ENCODE results near the gene AOAH. TPM values are rescaled to one million over a fixed set of nuclear protein-coding genes. Genes with fewer than 3 reads are reported as not detected.

Gene AOAH
- total RNA-seq, 6 experiments from 2014 or later: not detected

DNA sequence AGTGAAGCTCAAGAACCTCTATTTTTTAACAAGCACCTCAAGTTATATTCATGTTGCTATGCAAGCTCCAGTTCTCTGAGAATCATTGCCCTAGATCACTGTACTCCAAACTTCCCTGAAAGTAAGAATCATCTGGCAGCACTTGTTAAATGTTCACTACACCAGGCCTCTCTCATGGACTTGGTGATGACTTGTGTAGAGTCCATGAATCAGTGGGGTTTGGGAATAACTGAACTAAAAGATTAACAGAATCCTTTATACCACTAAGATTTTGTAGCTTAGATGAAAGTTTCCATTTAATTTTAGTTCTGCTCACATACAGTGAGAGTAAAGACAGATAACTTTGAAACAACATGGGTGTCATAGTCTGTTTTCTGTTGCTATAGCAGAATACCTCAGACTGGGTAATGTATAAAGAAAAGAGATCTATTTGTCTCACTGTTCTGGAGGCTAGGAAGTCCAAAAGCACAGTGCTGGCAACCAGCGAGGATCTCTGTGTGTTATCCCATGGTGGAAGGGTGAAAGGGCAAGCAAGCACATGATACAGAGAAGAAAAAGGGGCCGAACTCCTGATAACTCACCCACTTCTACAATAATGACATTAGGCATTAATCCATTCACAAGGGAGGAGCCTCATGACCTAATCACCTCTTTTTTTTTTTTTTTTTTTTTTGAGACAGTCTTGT, 27.9 kb upstream of the AOAH start:
- H3K4me1 Mint-ChIP-seq (ENCODE audit: low read depth): no peaks in the 10 kb centered on the region
- no peak overlapping the region for H3K4me3 Mint-ChIP-seq
- TF ChIP-seq, protein P1, sequence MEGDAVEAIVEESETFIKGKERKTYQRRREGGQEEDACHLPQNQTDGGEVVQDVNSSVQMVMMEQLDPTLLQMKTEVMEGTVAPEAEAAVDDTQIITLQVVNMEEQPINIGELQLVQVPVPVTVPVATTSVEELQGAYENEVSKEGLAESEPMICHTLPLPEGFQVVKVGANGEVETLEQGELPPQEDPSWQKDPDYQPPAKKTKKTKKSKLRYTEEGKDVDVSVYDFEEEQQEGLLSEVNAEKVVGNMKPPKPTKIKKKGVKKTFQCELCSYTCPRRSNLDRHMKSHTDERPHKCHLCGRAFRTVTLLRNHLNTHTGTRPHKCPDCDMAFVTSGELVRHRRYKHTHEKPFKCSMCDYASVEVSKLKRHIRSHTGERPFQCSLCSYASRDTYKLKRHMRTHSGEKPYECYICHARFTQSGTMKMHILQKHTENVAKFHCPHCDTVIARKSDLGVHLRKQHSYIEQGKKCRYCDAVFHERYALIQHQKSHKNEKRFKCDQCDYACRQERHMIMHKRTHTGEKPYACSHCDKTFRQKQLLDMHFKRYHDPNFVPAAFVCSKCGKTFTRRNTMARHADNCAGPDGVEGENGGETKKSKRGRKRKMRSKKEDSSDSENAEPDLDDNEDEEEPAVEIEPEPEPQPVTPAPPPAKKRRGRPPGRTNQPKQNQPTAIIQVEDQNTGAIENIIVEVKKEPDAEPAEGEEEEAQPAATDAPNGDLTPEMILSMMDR (IDR thresholded peaks at IDR 0.05): no peak
- no peak overlapping the region for H3K27ac Mint-ChIP-seq
- DNase-seq: no peak
- H3K27me3 Mint-ChIP-seq (ENCODE audit: insufficient read depth): no peaks in the 10 kb centered on the region; the same call in 1 of the 2 replicates
- peaks cover 52% of the 10 kb centered on the region for H3K9me3 Mint-ChIP-seq
- H3K36me3 Mint-ChIP-seq (ENCODE audit: low read depth): no peaks in the 10 kb centered on the region

- Mint-ChIP-seq H3K4me3 (no peak overlapping the region), H3K4me1 (ENCODE audit: low read depth) (no peaks in the 10 kb centered on the region), H3K9me3 (peaks cover 58% of the 10 kb centered on the region), H3K27me3 (ENCODE audit: insufficient read depth) (no peaks in the 10 kb centered on the region; the same call in 1 of the 2 replicates), H3K27ac (no peak overlapping the region), H3K36me3 (ENCODE audit: low read depth) (no peaks in the 10 kb centered on the region)
- TF ChIP-seq, protein P1 (IDR thresholded peaks at IDR 0.05): no peak
- no peak for DNase-seq
Observed at GRCh38 chr7:36750451-36750850, 26.2 kb upstream of the AOAH start.

- no peaks in the 10 kb centered on the region for H3K4me1 Mint-ChIP-seq (ENCODE audit: low read depth)
- TF ChIP-seq, protein P1 (IDR thresholded peaks at IDR 0.05): no peak
- DNase-seq: no peak
- H3K9me3 Mint-ChIP-seq: peaks cover 58% of the 10 kb centered on the region
- no peak overlapping the region for H3K27ac Mint-ChIP-seq
- H3K36me3 Mint-ChIP-seq (ENCODE audit: low read depth): no peaks in the 10 kb centered on the region
- no peaks in the 10 kb centered on the region; the same call in 1 of the 2 replicates for H3K27me3 Mint-ChIP-seq (ENCODE audit: insufficient read depth)
- no peak overlapping the region for H3K4me3 Mint-ChIP-seq
Observed at GRCh38 chr7:36749282-36749960, 25.1 kb upstream of the AOAH start.

DNA sequence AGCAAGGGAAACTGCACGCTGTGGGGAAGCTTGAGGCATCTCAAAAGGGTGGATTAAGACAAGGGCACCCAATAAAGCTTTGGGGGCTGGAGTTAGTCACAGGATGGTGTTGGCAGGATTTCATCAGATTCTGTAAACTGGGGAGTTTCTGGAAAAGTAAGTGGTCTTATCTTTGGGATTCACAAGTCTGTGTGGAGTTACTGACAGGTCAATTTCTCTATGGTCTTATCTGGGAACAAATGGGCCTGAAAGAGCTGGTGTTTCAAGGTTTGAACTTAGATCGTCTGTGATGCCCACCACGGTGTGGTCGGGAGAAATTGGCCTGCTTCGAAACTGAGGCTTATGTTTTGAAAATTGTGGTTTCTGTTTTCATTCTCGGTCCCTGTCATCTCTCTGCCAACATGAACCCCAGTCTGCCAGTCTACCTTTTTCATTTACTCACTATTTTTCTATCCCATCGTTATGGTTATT, 23.8 kb upstream of the AOAH start:
- no peak for DNase-seq
- Mint-ChIP-seq H3K4me1 (ENCODE audit: low read depth) (no peaks in the 10 kb centered on the region), H3K4me3 (no peak overlapping the region), H3K36me3 (ENCODE audit: low read depth) (no peaks in the 10 kb centered on the region), H3K27me3 (ENCODE audit: insufficient read depth) (no peaks in the 10 kb centered on the region; the same call in 1 of the 2 replicates), H3K9me3 (peaks cover 54% of the 10 kb centered on the region), H3K27ac (no peak overlapping the region)
- TF ChIP-seq, protein P1 (IDR thresholded peaks at IDR 0.05): no peak

GRCh38 chr7:36747280-36748016, 23.2 kb upstream of the AOAH start:
- H3K4me3 Mint-ChIP-seq: no peak overlapping the region
- H3K9me3 Mint-ChIP-seq: peaks cover 55% of the 10 kb centered on the region
- TF ChIP-seq, protein P1 (IDR thresholded peaks at IDR 0.05): no peak
- H3K27ac Mint-ChIP-seq: no peak overlapping the region
- DNase-seq: no peak
- H3K27me3 Mint-ChIP-seq (ENCODE audit: insufficient read depth): no peaks in the 10 kb centered on the region; the same call in 1 of the 2 replicates
- H3K36me3 Mint-ChIP-seq (ENCODE audit: low read depth): no peaks in the 10 kb centered on the region
- no peaks in the 10 kb centered on the region for H3K4me1 Mint-ChIP-seq (ENCODE audit: low read depth)

Measured in HFFc6 (cell line).